ENCODE measurements around the gene KIF18A.
"Not testable (repeated sequence)": the region's sequence is repeated elsewhere in the genome, so short reads cannot be mapped to it uniquely, and the experiment has no call there.

KIF18A gene

DNA sequence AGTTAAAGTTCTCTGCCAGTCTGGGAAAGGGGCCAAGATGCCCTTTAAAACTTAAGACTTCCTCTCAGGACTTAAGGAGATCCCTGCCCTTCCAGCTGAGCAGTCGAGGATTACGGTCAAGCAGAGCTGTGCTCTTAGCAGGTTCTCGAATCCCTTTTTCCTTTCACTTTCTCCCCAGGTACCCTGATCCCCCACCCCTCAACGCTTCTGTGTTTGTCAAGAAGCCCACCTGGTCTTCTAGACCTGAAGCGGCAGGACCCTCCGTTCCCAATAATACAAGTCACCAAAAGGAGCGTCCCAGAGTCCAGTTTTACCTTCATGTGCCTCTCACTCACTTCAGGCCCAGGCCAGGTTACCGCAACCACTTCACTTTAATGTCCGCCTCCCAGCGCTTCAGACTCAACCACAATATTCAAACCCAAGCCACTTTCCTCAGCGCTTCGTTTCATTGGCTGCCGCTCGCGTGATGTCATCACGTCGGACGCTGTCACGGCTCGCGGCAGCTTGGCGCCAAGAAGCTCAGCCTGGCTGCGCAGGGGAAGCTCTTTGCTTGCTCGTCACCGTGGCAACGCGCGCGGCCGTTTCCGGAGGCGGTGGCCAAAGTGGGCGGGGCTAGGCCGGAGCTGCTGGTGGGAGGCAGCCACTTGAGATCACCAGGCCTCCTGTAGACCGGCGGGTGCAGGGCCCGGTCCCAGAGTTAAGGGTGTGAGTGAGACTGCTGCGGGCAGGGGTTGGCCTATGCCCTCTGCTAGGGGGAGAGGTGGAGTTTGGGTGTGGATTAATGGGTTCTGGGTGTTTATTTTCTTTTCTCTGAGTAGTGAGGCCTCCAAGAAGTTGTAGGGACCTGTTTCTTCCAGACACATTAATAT lies at the start of gene KIF18A, which contains the start of gene METTL15:
KIF18A (minus strand) TSS at position 407 of the 869 bp plus-strand sequence. CDS start 10,209 bp downstream, outside the sequence.
METTL15 (plus strand) TSS at position 639 of the 869 bp plus-strand sequence. CDS start 4,947 bp downstream, outside the sequence.
- Mint-ChIP-seq H3K36me3 (ENCODE audit: low read depth) (peaks cover 12% of the 10 kb centered on the region), H3K4me3 (peak within 1 kb of the TSS; percentile 99), H3K27ac (peak within 1 kb of the TSS; percentile 100), H3K4me1 (ENCODE audit: low read depth) (peaks cover 56% of the 10 kb centered on the region), H3K27me3 (ENCODE audit: low read depth) (no peaks in the 10 kb centered on the region), H3K9me3 (no peaks in the 10 kb centered on the region)
- peak; percentile 100 for DNase-seq (ENCODE audit: low spot score)

DNA sequence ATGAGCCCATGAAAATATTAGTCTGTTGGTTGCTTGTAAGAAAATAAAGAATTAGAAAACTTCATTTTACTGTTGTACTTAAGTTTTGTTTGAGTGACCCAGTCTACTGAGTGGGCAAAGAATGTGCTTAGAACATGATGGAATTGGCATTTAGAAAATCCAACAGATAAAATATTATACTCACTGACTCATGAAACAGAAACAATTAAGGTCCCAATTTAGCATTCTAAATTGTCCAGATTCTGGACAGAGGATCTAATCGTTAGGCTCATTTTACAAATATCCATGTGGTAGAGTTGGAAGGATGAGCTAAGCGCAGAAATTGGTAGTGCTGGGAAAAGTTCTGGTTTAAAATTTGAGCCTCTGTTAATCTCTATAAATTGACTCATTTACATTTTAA lies 45.6 kb upstream of the KIF18A start:
- no peaks in the 10 kb centered on the region for H3K27me3 Mint-ChIP-seq (ENCODE audit: low read depth)
- no peaks in the 10 kb centered on the region for H3K4me1 Mint-ChIP-seq (ENCODE audit: low read depth)
- peaks cover 15% of the 10 kb centered on the region for H3K36me3 Mint-ChIP-seq (ENCODE audit: low read depth)
- H3K4me3 Mint-ChIP-seq = no peak overlapping the region
- H3K9me3 Mint-ChIP-seq = no peaks in the 10 kb centered on the region
- no peak for DNase-seq (ENCODE audit: low spot score)
- no peak overlapping the region for H3K27ac Mint-ChIP-seq

DNA sequence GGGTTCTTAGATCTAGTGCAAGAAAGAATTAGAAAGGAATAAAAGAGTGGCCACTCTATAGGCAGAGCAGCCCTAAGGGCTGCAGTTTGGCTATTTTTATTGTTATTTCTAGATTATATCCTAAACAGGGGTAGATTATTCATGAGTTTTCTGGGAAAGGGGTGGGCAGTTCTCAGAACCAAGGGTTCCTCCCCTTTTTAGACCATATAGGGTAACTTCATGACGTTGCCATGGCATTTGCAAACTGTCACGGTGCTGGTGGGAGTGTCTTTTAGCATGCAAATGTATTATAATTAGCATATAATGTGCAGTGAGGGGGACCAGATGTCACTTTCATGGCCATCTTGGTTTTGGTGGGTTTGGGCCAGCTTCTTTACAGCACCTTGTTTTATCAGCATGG lies 44.8 kb upstream of the KIF18A start:
- no peak overlapping the region for H3K4me3 Mint-ChIP-seq
- no peak overlapping the region for H3K27ac Mint-ChIP-seq
- H3K36me3 Mint-ChIP-seq (ENCODE audit: low read depth) = peaks cover 10% of the 10 kb centered on the region
- no peaks in the 10 kb centered on the region for H3K9me3 Mint-ChIP-seq
- no peaks in the 10 kb centered on the region for H3K4me1 Mint-ChIP-seq (ENCODE audit: low read depth)
- no peak for DNase-seq (ENCODE audit: low spot score)
- no peaks in the 10 kb centered on the region for H3K27me3 Mint-ChIP-seq (ENCODE audit: low read depth)

DNA sequence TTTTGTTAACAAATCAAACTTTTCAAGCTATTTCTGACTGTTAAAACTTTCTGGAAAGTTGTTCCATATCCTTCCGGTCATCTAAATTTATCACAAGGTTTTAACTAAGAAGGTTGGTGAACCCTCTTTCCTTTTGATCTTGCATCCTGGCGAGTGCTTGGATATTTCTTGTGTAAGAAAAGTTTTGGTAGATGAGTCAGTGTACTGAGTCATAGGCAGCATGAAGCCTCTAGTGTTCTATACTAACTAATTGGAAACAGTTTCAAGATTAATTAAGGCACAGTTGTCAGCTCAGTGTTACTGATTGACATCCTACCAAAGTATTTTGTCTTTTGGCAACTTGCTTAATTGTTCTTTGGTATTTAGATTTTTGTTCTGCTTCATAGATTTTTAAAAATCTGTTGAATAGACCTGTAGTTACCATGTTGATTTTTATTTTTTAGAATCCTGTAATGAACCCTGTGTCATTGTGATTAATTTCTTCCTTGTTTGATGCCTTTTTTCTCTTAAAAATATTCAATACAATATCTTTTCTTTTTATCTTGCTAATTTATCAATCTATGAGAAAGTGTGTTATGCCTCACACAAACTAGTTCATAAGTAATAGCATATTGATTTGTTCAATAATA lies 38.3 kb upstream of the KIF18A start:
- DNase-seq (ENCODE audit: low spot score) = no peak
- no peak overlapping the region for H3K4me3 Mint-ChIP-seq
- peaks cover 4% of the 10 kb centered on the region for H3K4me1 Mint-ChIP-seq (ENCODE audit: low read depth)
- peaks cover 4% of the 10 kb centered on the region for H3K36me3 Mint-ChIP-seq (ENCODE audit: low read depth)
- no peaks in the 10 kb centered on the region for H3K27me3 Mint-ChIP-seq (ENCODE audit: low read depth)
- H3K27ac Mint-ChIP-seq = no peak overlapping the region
- peaks cover under 1% of the 10 kb centered on the region for H3K9me3 Mint-ChIP-seq

DNA sequence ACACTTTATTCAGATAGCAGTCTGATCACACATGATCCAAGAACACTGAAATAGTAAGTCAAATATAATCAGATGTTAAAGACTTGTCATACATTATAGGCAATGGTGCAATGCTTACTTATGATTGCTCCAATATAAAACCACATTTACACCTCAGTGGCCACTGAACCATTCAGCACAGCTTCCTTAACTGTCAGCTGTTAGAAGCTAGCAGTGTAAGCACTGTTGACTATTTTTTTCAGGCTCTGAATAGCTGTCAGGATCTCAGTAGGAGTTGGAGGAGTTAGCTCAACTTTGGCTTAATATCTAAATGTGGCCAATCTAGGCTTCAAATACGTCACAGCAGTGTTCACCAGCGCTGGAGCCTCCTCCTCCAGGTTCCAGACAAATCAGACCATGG lies 36.9 kb upstream of the KIF18A start:
- no peaks in the 10 kb centered on the region for H3K27me3 Mint-ChIP-seq (ENCODE audit: low read depth)
- H3K4me1 Mint-ChIP-seq (ENCODE audit: low read depth) = peaks cover 4% of the 10 kb centered on the region
- no peak for DNase-seq (ENCODE audit: low spot score)
- no peak overlapping the region for H3K27ac Mint-ChIP-seq
- H3K9me3 Mint-ChIP-seq = peaks cover 15% of the 10 kb centered on the region
- H3K36me3 Mint-ChIP-seq (ENCODE audit: low read depth) = peaks cover 5% of the 10 kb centered on the region
- no peak overlapping the region for H3K4me3 Mint-ChIP-seq

DNA sequence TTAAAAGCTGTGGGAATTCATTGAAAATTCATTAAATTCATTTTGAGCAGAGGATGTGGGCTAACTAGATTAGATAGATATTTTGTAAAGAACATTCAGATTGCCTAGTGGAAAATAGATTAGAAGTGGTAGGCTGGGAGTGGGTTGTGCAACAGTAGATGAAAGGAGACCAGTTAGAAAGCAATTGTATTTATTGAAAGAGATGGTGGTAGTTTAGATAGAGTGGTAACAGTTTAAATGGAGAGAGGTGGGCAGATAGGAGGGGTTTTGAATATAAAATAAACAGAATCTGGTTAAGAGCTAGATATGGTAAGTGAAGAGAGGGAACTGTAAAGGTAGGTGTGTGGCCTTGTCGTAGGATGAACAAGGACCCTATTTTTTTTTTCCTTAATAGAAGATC lies 34.8 kb upstream of the KIF18A start:
- Mint-ChIP-seq H3K9me3 (peaks cover 28% of the 10 kb centered on the region), H3K27ac (no peak overlapping the region), H3K27me3 (ENCODE audit: low read depth) (no peaks in the 10 kb centered on the region), H3K36me3 (ENCODE audit: low read depth) (peaks cover 12% of the 10 kb centered on the region), H3K4me1 (ENCODE audit: low read depth) (peaks cover 4% of the 10 kb centered on the region), H3K4me3 (no peak overlapping the region)
- no peak for DNase-seq (ENCODE audit: low spot score)

DNA sequence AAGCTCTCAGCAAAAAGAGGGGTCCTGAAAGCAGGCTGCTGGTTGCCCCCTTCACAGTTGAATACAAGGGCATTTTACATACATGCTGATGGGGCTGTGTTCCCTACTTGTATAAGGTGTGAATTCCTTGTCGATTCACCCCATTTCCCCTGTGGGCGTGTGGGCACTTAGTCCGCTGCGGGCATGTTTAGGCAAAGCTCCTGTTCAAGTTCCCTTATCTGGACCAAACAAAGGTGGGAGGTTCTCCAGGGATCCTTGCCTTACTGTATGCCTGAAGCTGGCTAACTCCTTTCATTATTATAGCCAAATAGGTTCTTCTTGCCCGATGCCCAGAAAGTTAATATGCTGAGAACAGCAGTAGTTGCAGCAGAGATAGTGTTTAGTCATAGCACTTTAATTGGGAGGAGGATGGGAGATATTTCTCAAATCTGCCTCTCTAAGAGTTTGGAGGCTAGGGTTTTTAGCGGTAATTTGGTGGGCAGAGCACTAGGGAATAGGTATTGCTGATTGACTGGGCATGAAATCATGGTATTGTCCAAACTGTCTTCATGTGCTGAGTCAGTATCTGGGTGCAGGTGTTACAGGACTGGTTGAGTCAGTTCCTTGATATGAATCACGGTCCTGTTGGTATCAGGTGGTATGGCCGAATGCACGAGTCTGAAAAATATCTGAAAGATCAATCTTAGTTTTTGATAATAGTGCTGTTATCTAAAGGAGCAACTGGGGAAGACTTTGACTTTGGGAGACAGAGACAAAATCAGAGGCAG lies 32.9 kb upstream of the KIF18A start:
- DNase-seq (ENCODE audit: low spot score) = no peak
- H3K27me3 Mint-ChIP-seq (ENCODE audit: low read depth) = no peaks in the 10 kb centered on the region
- peaks cover 25% of the 10 kb centered on the region for H3K36me3 Mint-ChIP-seq (ENCODE audit: low read depth)
- H3K4me3 Mint-ChIP-seq = no peak overlapping the region
- no peak overlapping the region for H3K27ac Mint-ChIP-seq
- peaks cover 42% of the 10 kb centered on the region for H3K9me3 Mint-ChIP-seq
- H3K4me1 Mint-ChIP-seq (ENCODE audit: low read depth) = peaks cover 4% of the 10 kb centered on the region

DNA sequence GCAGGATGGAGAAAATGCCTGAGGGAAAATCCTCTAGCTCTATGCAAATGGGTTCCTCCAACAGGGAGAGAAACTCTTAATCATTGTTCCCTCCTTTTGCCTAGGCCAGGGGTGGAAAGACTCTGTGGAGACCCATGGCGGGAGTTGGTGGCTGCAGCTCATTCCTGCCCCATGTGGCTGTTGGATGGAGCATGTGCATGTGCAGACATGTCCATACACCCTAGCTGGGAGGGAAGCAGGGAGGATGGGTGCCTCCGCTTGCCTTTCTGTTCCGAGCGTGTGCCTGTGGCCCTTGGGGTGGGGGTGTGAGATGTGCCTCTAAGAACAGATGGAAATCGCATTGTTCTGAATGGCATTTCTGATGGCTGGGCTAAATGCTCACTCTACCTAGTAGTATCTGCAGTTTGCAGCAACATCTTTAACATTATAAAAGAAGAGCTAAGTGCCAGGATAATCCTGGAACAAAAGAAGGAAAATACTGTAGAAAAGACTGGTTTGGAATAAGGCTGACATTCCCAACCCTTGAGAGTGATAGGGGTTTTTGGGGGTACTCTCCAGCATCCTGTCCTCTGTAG lies 32.0 kb upstream of the KIF18A start:
- Mint-ChIP-seq H3K27ac (no peak overlapping the region), H3K4me3 (no peak overlapping the region), H3K9me3 (peaks cover 44% of the 10 kb centered on the region), H3K27me3 (ENCODE audit: low read depth) (no peaks in the 10 kb centered on the region), H3K4me1 (ENCODE audit: low read depth) (peaks cover 4% of the 10 kb centered on the region), H3K36me3 (ENCODE audit: low read depth) (peaks cover 27% of the 10 kb centered on the region)
- no peak for DNase-seq (ENCODE audit: low spot score)

DNA sequence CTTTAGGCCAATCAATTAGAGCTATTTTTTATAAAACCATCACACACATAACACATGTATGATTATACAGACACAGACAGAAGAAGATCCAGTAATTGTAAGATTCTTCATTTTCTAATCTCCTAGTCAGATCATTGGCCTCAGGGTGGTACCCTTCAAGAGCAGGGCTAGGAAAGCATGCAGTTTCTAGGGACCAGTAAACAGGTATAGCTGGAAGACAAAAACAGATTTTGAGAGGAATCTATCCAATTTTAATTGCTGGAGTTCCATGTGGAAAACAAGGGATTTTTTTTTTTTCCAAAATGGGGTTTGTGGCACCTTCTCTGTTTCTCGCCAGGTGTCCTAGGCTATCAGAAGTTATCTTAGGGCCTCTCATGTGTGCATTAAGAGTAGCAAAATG lies 29.9 kb upstream of the KIF18A start:
- H3K27ac Mint-ChIP-seq = no peak overlapping the region
- H3K9me3 Mint-ChIP-seq = peaks cover 44% of the 10 kb centered on the region
- H3K27me3 Mint-ChIP-seq (ENCODE audit: low read depth) = no peaks in the 10 kb centered on the region
- peaks cover 39% of the 10 kb centered on the region for H3K36me3 Mint-ChIP-seq (ENCODE audit: low read depth)
- DNase-seq (ENCODE audit: low spot score) = no peak
- H3K4me3 Mint-ChIP-seq = no peak overlapping the region
- H3K4me1 Mint-ChIP-seq (ENCODE audit: low read depth) = no peaks in the 10 kb centered on the region

DNA sequence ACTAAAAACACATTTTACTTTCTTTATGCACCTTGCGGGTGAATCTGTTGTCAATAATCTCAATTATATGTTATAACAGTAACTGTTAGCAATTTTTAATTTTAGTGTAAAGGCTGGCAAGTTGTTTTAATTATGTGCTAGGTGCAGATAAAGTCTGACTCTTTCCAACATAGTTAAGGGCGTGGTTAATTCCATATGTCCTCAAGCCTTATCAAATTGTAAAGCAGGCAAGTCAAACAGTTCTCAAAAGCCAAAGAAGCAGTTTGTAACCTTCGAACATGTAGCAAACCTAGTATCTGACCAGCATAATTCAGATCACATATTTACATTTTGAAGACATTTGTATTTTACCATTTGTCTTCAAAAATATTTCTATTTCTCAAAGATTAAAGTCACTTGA lies 29.4 kb upstream of the KIF18A start:
- Mint-ChIP-seq H3K9me3 (peaks cover 44% of the 10 kb centered on the region), H3K4me1 (ENCODE audit: low read depth) (no peaks in the 10 kb centered on the region), H3K36me3 (ENCODE audit: low read depth) (peaks cover 39% of the 10 kb centered on the region)

DNA sequence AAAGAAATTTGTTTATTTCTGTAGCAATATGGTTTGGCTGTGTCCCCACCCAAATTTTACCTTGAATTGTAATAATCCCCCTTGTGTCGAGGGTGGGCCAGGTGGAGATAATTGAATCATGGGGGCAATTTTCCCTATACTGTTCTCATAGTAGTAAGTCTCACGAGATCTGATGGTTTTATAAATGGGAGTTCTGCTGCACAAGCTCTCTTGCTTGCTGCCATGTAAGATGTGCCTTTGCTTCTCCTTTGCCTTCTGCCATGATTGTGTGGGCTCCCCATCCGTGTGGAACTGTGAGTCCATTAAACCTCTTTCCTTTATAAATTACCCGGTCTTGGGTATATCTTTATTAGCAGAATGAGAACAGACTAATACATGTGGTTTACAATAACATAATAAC lies 28.2 kb upstream of the KIF18A start:
- Mint-ChIP-seq H3K9me3 (peaks cover 43% of the 10 kb centered on the region), H3K36me3 (ENCODE audit: low read depth) (peaks cover 44% of the 10 kb centered on the region)
- not testable (repeated sequence) for H3K4me1 Mint-ChIP-seq (ENCODE audit: low read depth); DNase-seq (ENCODE audit: low spot score); H3K27ac Mint-ChIP-seq; H3K4me3 Mint-ChIP-seq; H3K27me3 Mint-ChIP-seq (ENCODE audit: low read depth)

More for the DNA sequence above, 29.4 kb upstream of the KIF18A start:
- DNase-seq (ENCODE audit: low spot score) = no peak
- H3K27me3 Mint-ChIP-seq (ENCODE audit: low read depth) = no peaks in the 10 kb centered on the region
- no peak overlapping the region for H3K4me3 Mint-ChIP-seq
- no peak overlapping the region for H3K27ac Mint-ChIP-seq

DNA sequence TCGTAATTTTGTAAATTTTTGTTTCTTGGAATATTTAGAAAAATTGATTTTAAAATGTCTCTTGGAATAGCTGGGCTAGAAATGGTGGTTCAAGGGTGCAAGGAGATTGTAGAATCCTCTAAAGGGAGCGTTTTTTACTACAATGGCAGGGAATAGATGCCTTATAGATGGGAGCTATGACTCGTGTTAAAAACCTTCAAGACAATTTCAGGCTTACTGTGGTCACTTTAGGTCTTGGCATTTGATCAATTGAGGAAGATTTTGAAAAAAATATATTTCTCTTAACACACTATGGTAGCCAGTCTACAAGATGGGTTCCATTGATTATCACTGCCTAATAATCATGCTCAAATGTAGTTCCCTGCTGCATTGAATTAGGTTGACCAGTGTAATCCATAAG lies 25.2 kb upstream of the KIF18A start:
- Mint-ChIP-seq H3K36me3 (ENCODE audit: low read depth) (peaks cover 36% of the 10 kb centered on the region), H3K9me3 (peaks cover 19% of the 10 kb centered on the region), H3K27ac (no peak overlapping the region), H3K27me3 (ENCODE audit: low read depth) (no peaks in the 10 kb centered on the region), H3K4me1 (ENCODE audit: low read depth) (no peaks in the 10 kb centered on the region), H3K4me3 (no peak overlapping the region)
- DNase-seq (ENCODE audit: low spot score) = no peak

DNA sequence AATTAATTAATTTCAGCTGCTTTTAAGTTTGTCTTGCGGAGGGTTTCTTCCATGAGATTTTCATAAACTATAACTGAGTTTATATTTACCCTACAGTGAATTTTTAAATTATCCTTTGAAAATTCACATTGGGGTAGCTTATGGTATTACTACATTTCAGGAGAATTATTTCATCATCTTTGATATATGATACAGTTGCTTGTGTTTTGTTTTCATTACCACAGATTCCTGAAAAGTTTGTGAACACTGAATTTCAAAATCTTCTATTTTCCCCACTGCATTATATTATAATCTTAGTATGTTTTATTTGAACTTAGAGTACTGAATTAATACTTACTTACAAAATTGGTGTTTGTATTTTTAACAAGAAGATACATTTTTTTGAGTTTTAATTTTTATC lies 24.6 kb upstream of the KIF18A start:
- no peak overlapping the region for H3K4me3 Mint-ChIP-seq
- no peaks in the 10 kb centered on the region for H3K27me3 Mint-ChIP-seq (ENCODE audit: low read depth)
- no peak for DNase-seq (ENCODE audit: low spot score)
- H3K36me3 Mint-ChIP-seq (ENCODE audit: low read depth) = peaks cover 32% of the 10 kb centered on the region
- peaks cover 15% of the 10 kb centered on the region for H3K9me3 Mint-ChIP-seq
- H3K4me1 Mint-ChIP-seq (ENCODE audit: low read depth) = no peaks in the 10 kb centered on the region
- H3K27ac Mint-ChIP-seq = no peak overlapping the region

Measured in T-helper 2 cell treated with Interferon-gamma antibody and Interleukin-4, amounts not matched to agents 5 μg/mL and 100 μg/mL, for 36 hours (primary cell).